NT2/D1 (cell line): ENCODE data around the gene DNAH1.

ENCODE experiments used
- DNase-seq: peaks from one replicate; pipeline ENCODE4 v3.0.0-alpha.2; 2011; ENCODE audit warnings: low read depth, low spot score
- H3K27me3 ChIP-seq: 2 replicates; pipeline ENCODE4 v1.6.0; 2011; ENCODE audit warnings: mild to moderate bottlenecking; ENCODE audit not compliant: insufficient read length, insufficient read depth
- H3K36me3 ChIP-seq: 2 replicates; pipeline ENCODE4 v1.6.1; 2011; ENCODE audit warnings: mild to moderate bottlenecking, low read length, mixed read lengths; ENCODE audit not compliant: insufficient read depth, insufficient read length
- H3K4me1 ChIP-seq: 2 replicates; pipeline ENCODE4 v1.5.1; 2011; ENCODE audit not compliant: insufficient read depth, insufficient read length
- H3K4me3 ChIP-seq: 2 replicates; pipeline ENCODE4 v1.5.1; 2011; ENCODE audit warnings: low read depth; ENCODE audit not compliant: insufficient read length
- H3K9ac ChIP-seq: 2 replicates; pipeline ENCODE4 v1.6.0; 2011; ENCODE audit warnings: low read depth; ENCODE audit not compliant: insufficient read length
- H3K9me3 ChIP-seq: 2 replicates; pipeline ENCODE4 v1.5.1; 2011; ENCODE audit warnings: mild to moderate bottlenecking, low read length; ENCODE audit not compliant: insufficient read depth
- SUZ12 ChIP-seq: IDR thresholded peaks from 2 replicates; pipeline ENCODE4 v1.6.1; 2011; ENCODE audit not compliant: insufficient read length, insufficient read depth; ENCODE audit errors: extremely low read depth
- YY1 ChIP-seq: IDR thresholded peaks from 2 replicates; pipeline ENCODE4 v1.6.1; 2011; ENCODE audit not compliant: insufficient read length, insufficient read depth
- ZNF274 ChIP-seq: IDR thresholded peaks from 2 replicates; pipeline ENCODE4 v1.6.1; 2011; ENCODE audit warnings: mild to moderate bottlenecking, low read depth, low read length

DNAH1 gene

GRCh38 chr3:52346623-52347530 lies 30.8 kb downstream of the DNAH1 start:
- no peak overlapping the region for H3K4me3 ChIP-seq
- H3K27me3 ChIP-seq: no peaks in the 10 kb centered on the region
- DNase-seq: no peak
- no peak overlapping the region for H3K9ac ChIP-seq
- peaks cover 10% of the 10 kb centered on the region for H3K36me3 ChIP-seq
- H3K9me3 ChIP-seq: no peaks in the 10 kb centered on the region
- TF ChIP-seq SUZ12: no peak
- H3K4me1 ChIP-seq: no peaks in the 10 kb centered on the region

GRCh38 chr3:52347716-52348635 lies 31.9 kb downstream of the DNAH1 start:
- Histone ChIP-seq H3K4me3 (no peak overlapping the region), H3K4me1 (peaks cover 8% of the 10 kb centered on the region), H3K9ac (no peak overlapping the region), H3K27me3 (no peaks in the 10 kb centered on the region), H3K36me3 (peaks cover 12% of the 10 kb centered on the region), H3K9me3 (no peaks in the 10 kb centered on the region)
- DNase-seq: no peak
- TF ChIP-seq YY1: no peak
- TF ChIP-seq ZNF274: no peak
- no peak for TF ChIP-seq SUZ12

GRCh38 chr3:52349131-52349530 lies 33.0 kb downstream of the DNAH1 start:
- Histone ChIP-seq H3K4me1 (peaks cover 9% of the 10 kb centered on the region), H3K27me3 (no peaks in the 10 kb centered on the region), H3K36me3 (peaks cover 19% of the 10 kb centered on the region), H3K4me3 (no peak overlapping the region), H3K9me3 (no peaks in the 10 kb centered on the region), H3K9ac (no peak overlapping the region)
- no peak for DNase-seq
- TF ChIP-seq ZNF274 (no peak), SUZ12 (no peak), YY1 (no peak)

DNA sequence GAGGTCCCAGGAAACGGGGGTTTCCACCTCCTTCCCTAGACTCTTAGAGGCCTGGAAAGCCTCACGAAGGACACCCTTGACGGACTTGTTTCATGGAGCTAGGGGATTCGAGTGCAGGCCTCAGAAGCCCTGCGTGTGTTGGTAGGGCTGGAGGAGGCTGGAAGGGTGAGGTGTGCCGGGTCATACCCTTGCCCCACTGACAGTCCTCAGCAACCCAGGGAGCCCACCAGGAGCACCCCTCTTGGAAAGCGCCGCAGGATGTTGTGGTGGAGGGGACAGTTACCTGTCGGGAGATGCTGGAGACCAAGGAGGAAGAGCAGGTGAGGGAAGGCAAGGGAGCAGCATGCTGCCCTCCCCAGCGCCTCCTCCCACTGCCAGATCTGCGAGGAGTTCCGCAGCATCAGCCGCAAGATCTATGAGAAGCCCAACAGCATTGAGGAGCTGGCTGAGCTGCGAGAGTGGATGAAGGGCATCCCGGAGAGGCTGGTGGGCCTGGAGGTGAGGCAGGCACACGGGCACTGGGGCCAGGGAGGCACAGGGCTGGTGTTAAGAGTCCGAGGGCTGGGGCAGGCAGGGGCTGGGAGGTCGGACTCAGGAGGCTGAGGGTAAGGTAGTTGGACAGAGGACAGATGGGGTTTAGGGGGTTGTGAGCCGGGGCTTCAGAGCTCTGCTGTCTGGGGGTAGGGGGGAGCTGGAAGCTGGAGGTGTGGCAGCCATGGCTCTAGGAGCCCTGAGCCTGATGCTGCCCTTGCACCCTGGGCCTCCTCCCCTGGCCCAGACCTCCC lies 33.7 kb downstream of the DNAH1 start:
- Histone ChIP-seq H3K4me1 (peaks cover 9% of the 10 kb centered on the region), H3K27me3 (no peaks in the 10 kb centered on the region), H3K9me3 (no peaks in the 10 kb centered on the region), H3K9ac (no peak overlapping the region), H3K4me3 (no peak overlapping the region), H3K36me3 (peaks cover 22% of the 10 kb centered on the region)
- TF ChIP-seq SUZ12 (no peak), YY1 (no peak), ZNF274 (no peak)
- no peak for DNase-seq

- TF ChIP-seq ZNF274 (no peak), YY1 (no peak), SUZ12 (no peak)
- no peak overlapping the region for H3K9ac ChIP-seq
- H3K4me1 ChIP-seq: peaks cover 9% of the 10 kb centered on the region
- H3K9me3 ChIP-seq: no peaks in the 10 kb centered on the region
- H3K36me3 ChIP-seq: peaks cover 22% of the 10 kb centered on the region
- no peaks in the 10 kb centered on the region for H3K27me3 ChIP-seq
- no peak overlapping the region for H3K4me3 ChIP-seq
- DNase-seq: no peak
These were observed 34.3 kb downstream of the DNAH1 start for GRCh38 chr3:52350416-52350815.

- Histone ChIP-seq H3K36me3 (peaks cover 23% of the 10 kb centered on the region), H3K9ac (no peak overlapping the region)
These were observed 35.1 kb downstream of the DNAH1 start for GRCh38 chr3:52350981-52351761.

More at GRCh38 chr3:52350981-52351761, 35.1 kb downstream of the DNAH1 start:
- H3K27me3 ChIP-seq: no peaks in the 10 kb centered on the region
- DNase-seq: no peak
- no peak overlapping the region for H3K4me3 ChIP-seq
- TF ChIP-seq YY1 (no peak), ZNF274 (no peak), SUZ12 (no peak)
- H3K4me1 ChIP-seq: peaks cover 9% of the 10 kb centered on the region
- H3K9me3 ChIP-seq: no peaks in the 10 kb centered on the region
